Choroid plexus epithelial cell (primary cell): Measurements from ENCODE around the gene FNDC3B.

Source experiments
- DNase-seq: peaks from one replicate; pipeline ENCODE4 v3.0.0-alpha.2; 2010; ENCODE audit warnings: low read depth
- H3K4me3 ChIP-seq: 2 replicates; pipeline ENCODE4 v1.5.1; 2011; ENCODE audit warnings: low read depth, mild to moderate bottlenecking, control low read depth, low read length, moderate library complexity
- CTCF ChIP-seq: conservative IDR thresholded peaks from 2 replicates; pipeline ENCODE4 v1.5.1; 2011; ENCODE audit warnings: low read depth, mild to moderate bottlenecking, control low read depth, inconsistent platforms, low read length, moderate library complexity

Gene FNDC3B

GRCh38 chr3:172061724-172062184 lies 22.4 kb downstream of the FNDC3B start:
- TF ChIP-seq CTCF: no peak
- no peak overlapping the region for H3K4me3 ChIP-seq
- DNase-seq: no peak

DNA sequence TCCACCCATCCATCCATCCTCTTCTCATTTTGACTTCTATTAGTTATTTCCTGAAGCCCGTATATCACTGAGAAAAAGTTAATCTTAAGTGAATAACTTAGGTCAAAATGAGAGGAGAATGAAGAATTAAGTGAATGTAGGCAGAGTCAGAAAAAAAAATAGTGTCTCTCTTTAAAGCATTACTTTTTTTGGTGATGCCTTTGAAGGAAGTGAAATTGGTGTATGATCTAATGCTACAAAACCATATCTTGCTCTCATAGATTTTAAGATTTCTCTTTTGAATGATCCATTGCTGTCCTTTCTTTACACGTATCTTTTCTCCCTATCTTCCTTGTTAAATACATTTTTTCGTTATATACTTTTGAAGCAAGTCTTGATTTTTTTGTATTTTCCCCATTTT lies 23.4 kb downstream of the FNDC3B start:
- no peak overlapping the region for H3K4me3 ChIP-seq
- no peak for DNase-seq
- TF ChIP-seq CTCF: no peak

- TF ChIP-seq CTCF: no peak
- H3K4me3 ChIP-seq: no peak overlapping the region
- DNase-seq: no peak
These were observed 24.4 kb downstream of the FNDC3B start for GRCh38 chr3:172063456-172064432.

DNA sequence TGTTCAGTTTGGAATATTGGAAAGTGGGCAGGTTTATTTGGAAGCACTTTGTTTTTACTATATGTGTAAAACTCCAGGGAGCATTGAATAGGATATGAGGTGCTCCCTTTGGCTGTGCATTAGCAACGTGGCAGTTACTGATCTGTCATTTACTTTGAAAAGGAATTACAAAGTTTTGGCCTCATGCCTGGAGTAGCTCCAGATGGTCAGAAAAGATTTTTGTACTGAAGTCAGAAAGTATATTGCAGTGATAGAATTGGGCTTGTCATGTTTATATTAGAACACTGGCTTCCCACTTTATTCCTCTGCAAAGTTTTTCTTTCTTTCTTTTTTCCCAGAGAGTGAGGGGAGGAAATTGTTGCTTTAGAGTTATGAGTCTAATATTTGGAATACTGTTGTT lies 26.1 kb downstream of the FNDC3B start:
- no peak overlapping the region for H3K4me3 ChIP-seq
- TF ChIP-seq CTCF: no peak
- DNase-seq: peak; percentile 85

GRCh38 chr3:172065967-172066762 lies 26.8 kb downstream of the FNDC3B start:
- no peak for TF ChIP-seq CTCF
- DNase-seq: peak; percentile 76
- no peak overlapping the region for H3K4me3 ChIP-seq

- TF ChIP-seq CTCF: no peak
- no peak for DNase-seq
- H3K4me3 ChIP-seq: no peak overlapping the region
These were observed 27.8 kb downstream of the FNDC3B start for GRCh38 chr3:172066880-172067796.
